22Rv1 (cell line): ENCODE measurements around the gene FSHR.

ENCODE experiments used
- H3K27ac ChIP-seq: fragments of 450-650 bp; 2 replicates; pipeline ENCODE4 v1.5.1; 2017
- ZFX ChIP-seq: fragments of 450-650 bp; IDR thresholded peaks from 2 replicates; pipeline ENCODE4 v1.6.1; 2017; ENCODE audit warnings: antibody characterized with exemption, borderline replicate concordance
- TF ChIP-seq, protein P1 (sequence below): fragments of 450-650 bp; IDR thresholded peaks from 2 replicates; pipeline ENCODE4 v1.5.1; 2017; ENCODE audit warnings: mild to moderate bottlenecking

The FSHR gene

DNA sequence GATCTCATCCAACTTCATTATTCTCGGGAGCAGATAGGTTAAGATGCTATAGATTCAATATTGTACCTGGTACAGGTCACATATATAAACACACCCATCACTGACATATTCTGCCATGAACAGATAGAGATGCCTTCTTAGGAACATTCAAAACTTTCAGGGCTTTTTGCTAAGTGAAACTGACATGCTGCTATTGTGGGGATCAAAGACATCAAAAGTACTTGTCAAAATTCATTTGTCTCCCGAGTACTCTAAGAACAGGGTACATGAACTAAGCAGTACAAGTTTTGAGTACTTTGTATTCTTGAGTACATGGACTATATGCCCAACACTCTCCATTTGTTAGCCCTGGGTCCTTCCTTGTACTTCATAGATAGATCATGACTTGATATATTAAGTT is 173.5 kb downstream of the FSHR start:
- TF ChIP-seq ZFX, result no peak
- TF ChIP-seq, protein P1, sequence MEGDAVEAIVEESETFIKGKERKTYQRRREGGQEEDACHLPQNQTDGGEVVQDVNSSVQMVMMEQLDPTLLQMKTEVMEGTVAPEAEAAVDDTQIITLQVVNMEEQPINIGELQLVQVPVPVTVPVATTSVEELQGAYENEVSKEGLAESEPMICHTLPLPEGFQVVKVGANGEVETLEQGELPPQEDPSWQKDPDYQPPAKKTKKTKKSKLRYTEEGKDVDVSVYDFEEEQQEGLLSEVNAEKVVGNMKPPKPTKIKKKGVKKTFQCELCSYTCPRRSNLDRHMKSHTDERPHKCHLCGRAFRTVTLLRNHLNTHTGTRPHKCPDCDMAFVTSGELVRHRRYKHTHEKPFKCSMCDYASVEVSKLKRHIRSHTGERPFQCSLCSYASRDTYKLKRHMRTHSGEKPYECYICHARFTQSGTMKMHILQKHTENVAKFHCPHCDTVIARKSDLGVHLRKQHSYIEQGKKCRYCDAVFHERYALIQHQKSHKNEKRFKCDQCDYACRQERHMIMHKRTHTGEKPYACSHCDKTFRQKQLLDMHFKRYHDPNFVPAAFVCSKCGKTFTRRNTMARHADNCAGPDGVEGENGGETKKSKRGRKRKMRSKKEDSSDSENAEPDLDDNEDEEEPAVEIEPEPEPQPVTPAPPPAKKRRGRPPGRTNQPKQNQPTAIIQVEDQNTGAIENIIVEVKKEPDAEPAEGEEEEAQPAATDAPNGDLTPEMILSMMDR, result no peak

DNA sequence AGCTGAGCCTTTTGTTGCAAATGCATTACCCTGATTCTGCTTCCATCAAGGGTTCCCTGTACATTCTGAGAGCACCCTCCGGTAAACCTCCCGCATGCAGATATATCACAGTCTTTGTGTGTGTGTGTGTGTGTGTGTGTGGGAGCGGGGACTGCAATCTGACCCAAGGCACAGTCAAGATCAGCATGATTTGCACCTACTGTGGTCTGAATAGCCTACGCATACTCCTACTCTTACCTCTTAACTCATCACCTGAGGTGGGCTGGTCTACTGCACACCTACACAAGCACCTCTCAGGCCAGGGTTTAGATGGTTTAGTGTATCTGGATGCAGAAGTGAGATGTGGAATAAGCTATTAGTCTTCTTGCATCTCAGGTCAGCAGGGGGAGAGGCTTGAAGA is 174.6 kb downstream of the FSHR start:
- no peak overlapping the region for H3K27ac ChIP-seq
- TF ChIP-seq, protein P1, result no peak
- TF ChIP-seq ZFX, result no peak

More for the DNA sequence above, 173.5 kb downstream of the FSHR start:
- no peak overlapping the region for H3K27ac ChIP-seq

DNA sequence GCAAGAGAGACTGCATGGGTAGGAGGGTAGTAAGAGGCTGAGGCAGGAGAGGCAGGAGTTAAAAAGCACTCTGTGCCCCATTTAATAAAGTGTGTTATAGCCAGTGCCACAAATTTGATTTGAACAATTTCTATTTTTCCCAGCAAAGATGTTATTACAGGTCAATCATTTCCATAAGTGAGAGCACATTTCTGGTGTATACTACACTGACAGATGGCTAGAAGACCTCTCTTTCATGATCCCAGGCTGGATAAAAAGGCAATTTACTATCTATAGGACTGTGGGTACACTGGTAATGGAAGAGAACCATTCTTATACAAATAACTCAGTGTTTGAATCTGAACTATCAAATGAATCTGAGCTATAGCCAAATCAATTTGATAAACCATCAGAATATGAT is 176.2 kb downstream of the FSHR start:
- H3K27ac ChIP-seq, result no peak overlapping the region
- TF ChIP-seq, protein P1, result no peak
- TF ChIP-seq ZFX, result no peak

DNA sequence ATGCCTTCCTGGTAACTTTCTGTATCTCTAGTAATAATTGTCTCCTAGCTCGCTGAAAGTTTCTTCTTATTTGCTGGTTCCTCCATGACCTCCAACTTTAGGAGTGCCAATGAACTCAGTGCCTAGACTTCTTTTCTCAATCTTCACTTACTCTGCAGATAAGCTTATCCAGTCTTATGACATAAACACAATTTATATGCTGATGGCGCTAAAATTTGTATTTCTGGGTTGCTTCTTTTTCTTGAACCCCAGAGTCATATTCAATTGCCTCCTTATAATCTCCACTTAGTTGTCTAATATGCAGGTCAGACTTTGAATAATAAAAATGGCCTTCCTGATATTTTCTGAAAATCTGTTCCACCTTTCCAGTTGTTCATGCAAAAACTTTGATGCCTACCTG is 182.5 kb downstream of the FSHR start:
- no peak overlapping the region for H3K27ac ChIP-seq
- TF ChIP-seq ZFX, result no peak
- TF ChIP-seq, protein P1, result no peak

DNA sequence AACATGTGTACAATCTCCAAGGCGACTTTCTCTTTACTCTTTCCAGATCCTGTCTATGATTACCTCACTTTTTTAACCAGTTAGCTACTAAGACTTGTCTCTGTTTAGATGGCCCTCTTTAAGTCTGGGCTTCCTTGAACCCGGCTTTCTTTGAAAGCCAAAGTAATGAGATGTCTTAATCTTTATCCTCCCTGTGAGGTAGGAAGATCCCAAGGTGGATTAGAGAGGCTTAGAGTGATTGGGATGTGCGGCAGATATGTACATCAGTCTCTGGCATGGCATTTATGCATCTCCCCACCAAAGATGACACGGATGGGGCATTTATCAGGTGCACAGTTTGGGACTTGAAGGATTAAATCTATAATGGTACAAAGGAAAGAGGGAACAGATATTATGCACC is 186.3 kb downstream of the FSHR start:
- TF ChIP-seq, protein P1, result no peak
- no peak for TF ChIP-seq ZFX
- H3K27ac ChIP-seq, result no peak overlapping the region

DNA sequence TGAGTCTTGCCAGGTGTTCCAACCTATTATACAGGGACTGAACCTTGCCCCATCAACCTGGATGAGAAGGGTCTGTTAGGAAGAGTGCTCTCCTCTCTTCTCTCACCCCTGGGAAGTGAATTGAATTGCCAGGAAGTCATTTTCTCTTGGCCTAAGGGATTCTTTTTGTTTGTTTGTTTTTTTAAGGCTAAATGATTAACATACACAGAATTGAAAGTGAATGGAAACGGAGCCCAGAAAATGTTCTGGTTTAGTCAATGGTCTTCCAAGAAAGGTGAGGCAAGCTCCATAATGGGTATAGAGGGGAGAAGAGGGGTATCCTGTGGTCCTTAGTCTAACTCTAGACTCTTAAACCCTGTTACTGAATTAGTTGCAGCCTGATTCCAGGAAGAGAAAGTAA is 189.1 kb downstream of the FSHR start:
- no peak for TF ChIP-seq ZFX
- TF ChIP-seq, protein P1, result no peak

DNA sequence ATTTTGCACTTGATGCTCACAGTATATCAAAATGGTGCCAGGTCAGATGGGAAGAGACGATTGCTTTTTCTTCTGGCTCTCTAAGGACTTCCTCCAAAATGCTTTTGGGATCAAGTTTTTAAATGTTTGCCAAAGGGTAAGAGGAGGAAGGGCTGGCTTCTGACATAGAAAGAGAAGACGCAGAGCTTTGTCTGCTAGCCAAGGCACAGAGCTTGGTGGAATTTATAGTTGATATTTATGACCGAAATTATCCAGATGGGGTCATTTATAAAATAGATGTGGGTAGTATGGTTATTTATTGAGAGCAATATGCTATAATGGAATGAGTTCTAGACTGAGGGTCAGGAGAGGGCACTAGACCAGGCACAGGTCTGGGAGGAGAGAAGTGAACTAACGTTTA is 193.3 kb downstream of the FSHR start:
- TF ChIP-seq, protein P1, result no peak
- no peak for TF ChIP-seq ZFX
- no peak overlapping the region for H3K27ac ChIP-seq

More for the DNA sequence above, 189.1 kb downstream of the FSHR start:
- no peak overlapping the region for H3K27ac ChIP-seq
